ENCODE results near the gene ANKS6. TPM values are rescaled to one million over a fixed set of nuclear protein-coding genes. Genes with fewer than 3 reads are reported as not detected.

The ANKS6 gene
- total RNA-seq, 1 experiment from 2014 or later, result 19.6 TPM

GRCh38 chr9:98770717-98771116, 25.6 kb downstream of the ANKS6 start:
- BruUV-seq (replicated peaks), result no TSS peak
- Histone ChIP-seq H3K27me3 (ENCODE audit: control insufficient read depth, insufficient read depth, low read length) (no peaks in the 10 kb centered on the region), H3K4me1 (ENCODE audit: control insufficient read depth, insufficient read depth, low read length) (no peaks in the 10 kb centered on the region), H3K4me3 (ENCODE audit: low read depth in 2 of 2, low read length in 2 of 2) (no peak overlapping the region), H3K9me3 (ENCODE audit: control insufficient read depth, insufficient read depth, low read depth, low read length) (no peaks in the 10 kb centered on the region), H3K27ac (ENCODE audit: low read length) (no peak overlapping the region), H3K36me3 (ENCODE audit: control insufficient read depth, insufficient read depth, low read length) (no peaks in the 10 kb centered on the region)
- ATAC-seq (no peak), DNase-seq (ENCODE audit: low read depth, low spot score) (no peak)
- intact Hi-C loops (cut with micrococcal nuclease; ENCODE audit: unreplicated experiment) (no loop called here), in situ Hi-C loops (cut with HindIII; ENCODE audit: low pct_unique_long_range_greater_than_20kb, low sequenced_read_pairs) (no loop called here)
- CTCF ChIA-PET, result no interaction called here
- TF ChIP-seq SIN3A (IDR thresholded peaks at IDR 0.05; ENCODE audit: borderline replicate concordance, insufficient read depth, low read depth, low read length), result no peak
- no peak for TF ChIP-seq CTCF (IDR thresholded peaks at IDR 0.05)
- TF ChIP-seq TCF7L2 (IDR thresholded peaks at IDR 0.05; ENCODE audit: low read depth, low read length), result no peak
- TF ChIP-seq POLR2AphosphoS5 (IDR thresholded peaks at IDR 0.05; ENCODE audit: low read depth, low read length), result no peak
- no peak for TF ChIP-seq REST (IDR thresholded peaks at IDR 0.05; ENCODE audit: insufficient read depth in 1 of 2, low read depth in 2 of 2, low read length in 1 of 2)
- POLR2A ChIA-PET, result no interaction called here

GRCh38 chr9:98768344-98768743, 28.0 kb downstream of the ANKS6 start:
- no peak for TF ChIP-seq TCF7L2 (IDR thresholded peaks at IDR 0.05; ENCODE audit: low read depth, low read length)
- no peak overlapping the region for H3K27ac ChIP-seq (ENCODE audit: low read length)
- H3K27me3 ChIP-seq (ENCODE audit: control insufficient read depth, insufficient read depth, low read length), result no peaks in the 10 kb centered on the region
- DNase-seq (ENCODE audit: low read depth, low spot score) (no peak), ATAC-seq (no peak)
- H3K4me1 ChIP-seq (ENCODE audit: control insufficient read depth, insufficient read depth, low read length), result no peaks in the 10 kb centered on the region
- ChIA-PET CTCF (no interaction called here), POLR2A (no interaction called here)
- no peaks in the 10 kb centered on the region for H3K9me3 ChIP-seq (ENCODE audit: control insufficient read depth, insufficient read depth, low read depth, low read length)
- no peak overlapping the region for H3K4me3 ChIP-seq (ENCODE audit: low read depth in 2 of 2, low read length in 2 of 2)
- intact Hi-C loops (cut with micrococcal nuclease; ENCODE audit: unreplicated experiment), result no loop called here
- no peaks in the 10 kb centered on the region for H3K36me3 ChIP-seq (ENCODE audit: control insufficient read depth, insufficient read depth, low read length)
- BruUV-seq (replicated peaks), result no TSS peak
- in situ Hi-C loops (cut with HindIII; ENCODE audit: low pct_unique_long_range_greater_than_20kb, low sequenced_read_pairs), result no loop called here

DNA sequence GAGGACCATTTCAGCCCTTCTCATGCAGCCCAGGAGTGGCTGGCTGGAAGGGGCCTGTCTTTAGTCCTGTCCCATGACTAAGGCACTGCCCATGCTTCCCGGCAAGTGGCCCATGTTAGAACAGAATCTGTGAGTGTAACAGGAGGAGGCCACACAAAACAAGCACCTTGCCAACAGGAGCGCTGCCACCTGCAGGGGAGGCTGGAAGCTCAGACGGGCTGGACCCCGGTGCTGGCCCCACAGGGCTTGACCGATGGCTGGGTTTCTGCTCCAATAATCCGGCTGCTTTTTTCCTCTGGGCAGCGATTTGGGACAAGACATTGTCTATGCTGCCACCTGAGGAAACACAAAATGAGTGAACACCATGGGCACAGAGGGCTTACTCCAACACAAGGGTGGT, 28.4 kb downstream of the ANKS6 start:
- DNase-seq (ENCODE audit: low read depth, low spot score) (no peak), ATAC-seq (no peak)
- CTCF ChIA-PET, result no interaction called here
- H3K9me3 ChIP-seq (ENCODE audit: control insufficient read depth, insufficient read depth, low read depth, low read length), result no peaks in the 10 kb centered on the region
- POLR2A ChIA-PET, result no interaction called here
- TF ChIP-seq TCF7L2 (IDR thresholded peaks at IDR 0.05; ENCODE audit: low read depth, low read length) (no peak), POLR2AphosphoS5 (IDR thresholded peaks at IDR 0.05; ENCODE audit: low read depth, low read length) (no peak), REST (IDR thresholded peaks at IDR 0.05; ENCODE audit: insufficient read depth in 1 of 2, low read depth in 2 of 2, low read length in 1 of 2) (no peak), SIN3A (IDR thresholded peaks at IDR 0.05; ENCODE audit: borderline replicate concordance, insufficient read depth, low read depth, low read length) (no peak), CTCF (IDR thresholded peaks at IDR 0.05) (no peak)
- BruUV-seq (replicated peaks), result no TSS peak
- intact Hi-C loops (cut with micrococcal nuclease; ENCODE audit: unreplicated experiment), result no loop called here
- H3K27ac ChIP-seq (ENCODE audit: low read length), result no peak overlapping the region
- in situ Hi-C loops (cut with HindIII; ENCODE audit: low pct_unique_long_range_greater_than_20kb, low sequenced_read_pairs), result no loop called here
- no peak overlapping the region for H3K4me3 ChIP-seq (ENCODE audit: low read depth in 2 of 2, low read length in 2 of 2)
- no peaks in the 10 kb centered on the region for H3K36me3 ChIP-seq (ENCODE audit: control insufficient read depth, insufficient read depth, low read length)
- H3K27me3 ChIP-seq (ENCODE audit: control insufficient read depth, insufficient read depth, low read length), result no peaks in the 10 kb centered on the region
- no peaks in the 10 kb centered on the region for H3K4me1 ChIP-seq (ENCODE audit: control insufficient read depth, insufficient read depth, low read length)
